Suprapubic skin (tissue), 4 donors: Measurements from ENCODE around the gene IFT81.

Source experiments
- EP300 ChIP-seq: sonication (generic); formaldehyde crosslinking; IDR thresholded peaks from one replicate; pipeline ENCODE4 v1.6.1; 2017; ENCODE audit warnings: antibody characterized with exemption
- POLR2AphosphoS5 ChIP-seq, 3 donors: sonication (generic); formaldehyde crosslinking; IDR thresholded peaks; one replicate each; pipeline ENCODE4 v1.6.1; 2017; ENCODE audit warnings: antibody characterized with exemption in 3 of 3
- TF ChIP-seq, protein P1 (sequence below), 2 donors: fragments of 200-600 bp in 1 of 2; fragments of 450-650 bp in 1 of 2; sonication (generic) in 1 of 2; IDR thresholded peaks; one replicate each; pipeline ENCODE4 v1.5.1; 2016 to 2019; ENCODE audit warnings: antibody characterized with exemption in 2 of 2, mild to moderate bottlenecking in 1 of 2, moderate library complexity in 1 of 2

DNA sequence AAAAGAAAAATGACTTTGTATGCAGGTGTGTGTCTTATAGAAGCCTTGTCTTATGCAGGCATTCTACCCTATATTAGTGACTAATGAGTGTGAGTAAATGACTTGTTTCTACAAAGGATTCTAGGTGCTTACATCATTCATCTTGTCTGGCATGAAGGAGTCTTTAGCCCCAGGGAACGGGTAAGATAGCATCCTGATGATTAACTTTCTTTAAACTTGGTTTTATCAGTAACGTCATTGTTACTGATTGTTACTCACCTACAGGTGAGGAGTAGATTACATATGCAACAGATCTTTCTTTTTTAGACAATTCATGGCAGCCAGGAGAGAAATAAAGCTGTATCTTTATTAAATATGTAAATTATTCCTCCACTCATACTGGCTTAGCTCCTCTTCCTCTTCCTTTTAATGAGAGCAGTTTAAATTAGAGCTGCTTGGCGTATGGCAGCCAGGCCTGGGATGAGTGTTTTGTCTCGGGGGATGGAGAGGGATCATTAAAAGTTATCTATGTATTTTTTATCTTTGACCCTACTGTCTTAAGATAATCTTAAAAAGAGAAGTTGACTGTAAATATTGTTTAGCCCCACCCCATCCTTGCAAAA is 99.7 kb downstream of the IFT81 start:
- TF ChIP-seq, protein P1, sequence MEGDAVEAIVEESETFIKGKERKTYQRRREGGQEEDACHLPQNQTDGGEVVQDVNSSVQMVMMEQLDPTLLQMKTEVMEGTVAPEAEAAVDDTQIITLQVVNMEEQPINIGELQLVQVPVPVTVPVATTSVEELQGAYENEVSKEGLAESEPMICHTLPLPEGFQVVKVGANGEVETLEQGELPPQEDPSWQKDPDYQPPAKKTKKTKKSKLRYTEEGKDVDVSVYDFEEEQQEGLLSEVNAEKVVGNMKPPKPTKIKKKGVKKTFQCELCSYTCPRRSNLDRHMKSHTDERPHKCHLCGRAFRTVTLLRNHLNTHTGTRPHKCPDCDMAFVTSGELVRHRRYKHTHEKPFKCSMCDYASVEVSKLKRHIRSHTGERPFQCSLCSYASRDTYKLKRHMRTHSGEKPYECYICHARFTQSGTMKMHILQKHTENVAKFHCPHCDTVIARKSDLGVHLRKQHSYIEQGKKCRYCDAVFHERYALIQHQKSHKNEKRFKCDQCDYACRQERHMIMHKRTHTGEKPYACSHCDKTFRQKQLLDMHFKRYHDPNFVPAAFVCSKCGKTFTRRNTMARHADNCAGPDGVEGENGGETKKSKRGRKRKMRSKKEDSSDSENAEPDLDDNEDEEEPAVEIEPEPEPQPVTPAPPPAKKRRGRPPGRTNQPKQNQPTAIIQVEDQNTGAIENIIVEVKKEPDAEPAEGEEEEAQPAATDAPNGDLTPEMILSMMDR (IDR thresholded peaks at IDR 0.05): no peak
- no peak for TF ChIP-seq EP300
- no peak for TF ChIP-seq POLR2AphosphoS5 (IDR thresholded peaks at IDR 0.05)
